ENCODE data around the gene AIPL1.

Gene AIPL1

DNA sequence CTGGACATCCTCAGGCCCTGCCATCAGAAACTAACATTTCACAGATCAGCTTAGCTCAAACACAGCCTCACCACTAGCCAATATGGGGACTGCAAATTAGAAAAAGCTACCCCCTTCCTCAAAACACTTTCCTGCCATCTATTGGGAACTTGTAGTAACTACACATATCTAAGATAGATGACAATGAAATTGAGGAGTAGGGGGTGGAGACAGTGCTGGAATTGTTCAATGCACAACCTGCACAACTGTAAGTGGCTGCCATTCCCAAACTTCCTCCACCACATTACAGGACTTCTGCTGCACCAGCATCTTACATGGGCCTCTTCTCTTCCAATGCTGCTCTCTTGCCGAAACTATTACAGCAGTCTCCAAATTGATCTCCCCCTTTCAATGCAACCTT is 21.9 kb downstream of the AIPL1 start:
- peak; percentile 6 to 23 for DNase-seq

GRCh38 chr17:6408735-6409134 is 26.2 kb downstream of the AIPL1 start:
- no peak for DNase-seq

DNA sequence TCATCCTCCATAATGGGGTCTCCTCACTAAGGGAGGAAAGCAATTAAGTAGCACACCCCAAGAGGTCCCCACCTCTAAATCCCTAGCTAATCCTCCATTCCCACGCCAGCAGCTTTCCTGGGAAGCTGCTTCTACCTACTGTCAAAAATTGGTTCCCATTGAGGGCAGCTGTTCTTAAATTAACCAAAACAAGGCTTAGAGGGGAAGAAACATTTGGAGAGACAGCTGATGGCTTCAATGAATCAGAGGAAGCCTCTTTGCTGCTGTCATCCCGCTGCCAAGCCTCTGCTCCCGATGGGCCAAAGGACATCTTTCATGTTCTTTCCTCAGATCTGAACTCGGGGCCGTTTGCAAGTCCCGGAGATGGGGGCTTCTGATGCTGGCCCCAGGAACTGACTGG is 26.6 kb downstream of the AIPL1 start:
- no peak for DNase-seq

DNA sequence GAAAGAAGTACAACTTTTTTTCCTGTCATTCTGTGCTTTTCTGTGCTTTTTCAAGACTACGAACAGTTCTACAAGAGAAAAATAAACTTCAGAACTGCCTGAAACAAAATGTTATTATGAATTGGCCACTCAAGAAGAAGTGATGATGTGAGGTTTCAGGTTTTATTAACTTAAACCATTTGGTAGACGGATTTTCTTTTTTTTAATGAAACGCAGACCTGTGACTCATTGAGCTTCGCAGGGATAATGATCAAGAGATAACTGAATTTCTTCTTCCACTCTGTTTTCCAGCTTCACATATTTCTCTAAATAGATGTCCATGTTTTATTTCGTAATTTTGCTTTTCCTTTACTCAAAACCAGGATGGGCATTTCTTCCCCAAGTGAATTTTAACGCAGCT is 32.7 kb downstream of the AIPL1 start:
- DNase-seq, result no peak

DNA sequence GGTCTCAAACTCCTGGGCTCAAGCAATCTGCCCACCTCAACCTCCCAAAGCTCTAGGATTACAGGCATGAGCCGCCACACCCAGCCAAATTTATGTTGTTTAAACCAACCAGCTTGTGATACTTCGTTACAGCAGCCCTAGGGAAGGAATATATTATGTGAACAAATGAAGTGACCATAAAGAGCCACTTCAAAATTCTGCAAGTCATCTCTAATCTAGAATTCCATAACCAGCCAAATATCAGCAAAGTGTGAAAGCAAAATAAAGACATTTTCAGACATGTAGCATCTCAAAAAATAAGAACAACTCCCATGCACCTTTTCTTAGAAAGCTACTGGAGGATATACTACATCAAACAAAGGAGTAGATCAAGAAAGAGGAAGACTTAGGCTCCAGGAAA is 36.0 kb downstream of the AIPL1 start:
- DNase-seq, result no peak

- no peak for DNase-seq
These were observed 40.8 kb downstream of the AIPL1 start for GRCh38 chr17:6394055-6394606.

GRCh38 chr17:6393351-6393952 is 41.5 kb downstream of the AIPL1 start:
- no peak for DNase-seq

DNA sequence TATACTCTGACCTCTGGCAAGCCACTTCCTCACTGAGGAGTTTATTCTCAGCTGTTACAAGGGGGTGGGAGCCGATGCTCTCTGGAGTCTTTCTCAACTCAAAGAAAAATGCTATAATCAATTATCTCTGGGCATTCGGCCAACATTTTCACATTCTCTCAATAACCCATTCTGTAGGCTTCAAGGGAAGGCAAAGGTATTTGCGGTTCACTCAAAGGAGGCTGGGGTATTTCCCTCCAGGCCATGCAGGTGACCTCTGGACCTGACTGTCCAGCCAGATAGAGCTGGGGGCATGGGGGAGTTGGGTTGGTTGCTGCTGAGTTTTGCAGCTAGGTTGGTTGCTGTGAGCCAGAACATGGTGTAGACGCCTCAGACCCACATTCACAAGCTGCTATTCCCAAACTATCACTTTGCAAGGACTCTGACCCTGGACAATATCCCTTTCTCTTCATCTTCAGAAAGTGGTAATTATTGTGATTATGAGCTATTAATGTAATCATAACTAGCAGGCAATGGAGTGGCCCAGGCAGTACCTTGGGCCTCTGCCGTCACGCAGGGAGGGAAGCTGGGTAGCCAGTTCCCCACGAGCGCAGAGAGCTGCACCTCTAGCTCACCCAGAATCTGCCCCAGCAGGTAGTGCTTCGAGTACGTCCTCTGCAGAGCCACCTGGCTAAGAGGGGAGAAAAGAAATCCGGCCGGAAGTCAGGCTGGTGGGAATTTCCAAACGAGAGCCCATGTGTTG is 42.1 kb downstream of the AIPL1 start:
- DNase-seq, result no peak

GRCh38 chr17:6388416-6388815 is 46.5 kb downstream of the AIPL1 start:
- DNase-seq, result no peak

GRCh38 chr17:6387858-6388257 is 47.1 kb downstream of the AIPL1 start:
- DNase-seq, result no peak

DNA sequence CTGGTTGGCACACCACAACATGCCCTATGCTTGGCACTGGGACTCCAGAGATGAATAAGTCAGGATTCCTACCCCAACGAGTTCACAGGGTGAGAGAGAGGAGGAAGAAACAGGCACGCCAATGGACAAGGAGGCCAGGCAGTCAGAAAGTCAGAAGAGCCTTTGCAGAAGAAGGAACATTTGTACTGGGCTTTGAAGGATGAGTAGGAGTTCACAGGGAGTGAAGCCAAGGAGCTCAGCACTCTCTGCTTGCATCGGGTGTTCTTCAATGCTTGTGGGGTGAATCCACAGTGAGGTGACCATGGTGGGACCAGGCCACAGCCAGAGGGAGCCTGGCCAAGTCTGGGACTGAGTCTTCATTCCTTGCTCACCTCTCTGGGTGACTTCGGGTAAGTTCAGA is 47.5 kb downstream of the AIPL1 start:
- no peak for DNase-seq

DNA sequence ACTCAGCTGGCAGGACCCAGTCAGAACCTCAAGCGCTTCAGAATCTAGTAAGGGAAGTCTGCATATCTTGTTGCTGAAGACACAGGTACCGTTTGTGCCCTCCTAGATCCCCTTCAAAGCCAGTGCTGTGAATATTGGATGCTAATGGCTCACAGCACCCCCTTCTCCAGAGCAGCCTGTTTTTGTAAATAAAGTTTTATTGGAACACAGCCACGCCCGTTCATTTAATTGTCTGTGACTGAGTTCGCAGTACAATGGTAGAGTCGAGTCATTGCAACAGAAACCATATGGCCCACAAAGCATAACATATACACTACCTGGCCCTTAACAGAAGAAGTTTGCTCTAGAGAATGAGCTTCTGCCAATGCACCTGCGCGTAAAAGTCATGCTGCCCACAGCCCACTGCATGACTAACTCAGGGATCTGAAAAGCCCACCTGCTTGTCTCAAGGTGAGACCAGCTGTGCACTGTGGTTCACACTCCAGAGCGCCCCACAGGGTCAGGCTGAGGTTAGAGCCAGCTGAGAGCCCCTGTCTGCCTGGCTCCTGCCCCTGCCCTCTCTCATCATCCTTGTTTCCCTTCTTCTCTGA is 48.8 kb downstream of the AIPL1 start:
- DNase-seq, result no peak

DNA sequence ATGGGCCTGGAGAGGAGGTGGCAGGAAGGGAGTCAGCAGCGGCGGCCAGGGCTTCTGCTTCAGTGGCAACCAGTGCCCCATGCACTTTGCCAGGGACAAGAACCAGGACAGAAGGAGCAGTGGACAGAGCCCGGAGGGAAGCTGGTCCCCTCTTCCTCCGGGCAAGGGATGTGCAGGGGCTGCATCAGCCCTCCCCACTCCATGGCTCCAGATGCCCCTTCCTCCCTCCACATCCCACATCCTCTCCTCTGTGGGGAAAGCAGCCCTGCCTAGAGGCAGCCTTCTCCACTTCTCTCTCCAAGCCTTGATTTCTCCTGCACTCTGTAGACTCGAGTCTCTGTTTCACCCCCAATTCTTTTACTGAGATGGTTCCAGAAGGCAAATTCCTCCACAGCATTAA is 50.4 kb downstream of the AIPL1 start:
- DNase-seq, result no peak

- no peak for DNase-seq
These were observed 53.1 kb downstream of the AIPL1 start for GRCh38 chr17:6381526-6382465.

DNA sequence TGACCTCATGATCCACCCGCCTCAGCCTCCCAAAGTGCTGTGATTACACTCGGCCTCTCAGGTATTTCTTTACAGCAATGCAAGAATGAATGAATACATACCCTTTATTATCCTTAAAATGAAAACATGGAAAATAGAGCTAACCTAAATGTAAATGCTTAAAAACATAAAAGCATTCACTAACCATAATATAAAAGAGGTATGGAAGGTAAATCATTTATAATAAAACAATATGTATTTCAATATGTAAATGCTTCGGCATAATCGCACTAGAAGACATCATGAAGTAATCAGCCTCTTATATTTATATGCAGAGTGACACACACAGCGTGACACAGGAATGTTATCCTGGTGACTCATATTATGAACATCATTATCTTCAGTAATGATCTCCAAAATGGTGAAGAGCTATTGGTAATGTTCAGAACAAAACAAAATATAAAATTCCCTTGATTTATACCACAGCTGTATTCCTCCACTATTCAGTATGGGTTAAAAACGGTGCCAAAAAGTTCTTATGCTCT is 53.9 kb downstream of the AIPL1 start:
- no peak for DNase-seq

DNA sequence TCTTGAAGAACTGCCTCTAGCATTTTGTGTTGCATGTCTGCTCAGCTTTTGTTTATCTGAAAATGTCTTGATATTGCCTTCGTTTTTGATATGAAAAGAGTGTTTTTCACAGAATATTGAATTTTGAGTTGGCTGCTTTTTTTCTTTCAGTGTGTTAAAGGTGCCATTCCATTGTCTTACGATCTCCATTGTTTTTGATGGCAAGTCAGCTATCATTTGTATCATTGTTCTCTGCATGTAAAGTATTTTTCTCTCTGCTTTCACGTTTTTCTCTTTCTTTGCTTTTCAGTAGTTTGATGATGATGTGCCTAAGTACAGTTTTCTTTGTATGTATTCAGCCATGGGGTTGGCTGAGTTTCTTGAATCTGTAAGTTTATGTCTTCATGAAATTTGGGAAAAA is 57.0 kb downstream of the AIPL1 start:
- no peak for DNase-seq

DNA sequence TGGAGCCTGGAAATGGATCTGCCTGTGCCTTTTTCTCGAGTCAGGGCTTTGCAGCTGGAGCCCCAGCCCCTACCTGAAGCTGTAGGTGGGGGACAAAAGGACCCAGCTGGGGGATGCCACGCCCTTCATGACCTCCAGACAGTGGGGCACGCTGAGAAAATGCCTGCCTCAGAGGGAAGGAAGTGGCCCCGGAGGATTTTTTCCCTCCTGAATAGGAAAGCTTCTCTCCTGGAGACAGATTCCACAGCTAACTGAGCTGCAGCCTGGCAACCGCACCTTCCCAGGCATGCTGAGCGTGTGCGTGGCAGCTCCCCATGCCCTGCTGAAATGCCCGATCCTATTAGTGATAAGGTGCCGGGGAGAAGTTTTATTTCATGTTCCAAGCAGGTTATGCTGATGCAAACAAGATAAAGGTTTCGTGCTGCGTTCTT is 58.0 kb downstream of the AIPL1 start:
- DNase-seq, result no peak

DNA sequence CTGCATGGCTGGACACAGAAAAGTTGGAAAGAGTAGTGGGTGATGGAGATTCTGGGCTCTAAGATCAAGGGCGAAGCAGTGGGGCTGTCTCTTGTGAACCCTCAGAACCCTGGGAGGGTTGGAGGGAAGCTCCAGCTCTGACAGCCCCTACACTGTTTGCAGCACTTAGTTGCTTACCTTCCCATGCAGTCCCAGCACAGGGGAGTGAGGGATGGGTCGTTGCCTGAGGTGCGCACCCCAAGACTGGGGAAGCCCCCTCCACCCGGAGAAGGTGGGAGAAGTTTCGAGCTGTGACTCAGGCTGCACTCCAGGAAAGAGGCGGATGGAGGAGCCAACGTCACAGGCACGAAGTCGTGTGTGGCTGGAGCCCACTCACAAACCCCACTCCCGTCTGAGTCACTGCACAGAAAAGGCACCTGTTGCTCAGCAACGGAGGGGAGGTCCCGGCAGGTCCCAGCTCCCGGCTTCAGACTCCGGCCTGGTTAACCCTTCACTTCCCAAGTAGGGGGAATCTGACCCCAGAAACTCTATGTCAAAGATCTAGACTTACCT is 60.1 kb downstream of the AIPL1 start:
- DNase-seq, result peak in 1 of 2 donors; percentile 26

GRCh38 chr17:6374271-6374691 is 60.6 kb downstream of the AIPL1 start:
- DNase-seq, result no peak

All from inflammatory macrophage (primary cell).